ENCODE measurements around the gene POLR3B. TPM values are rescaled to one million over a fixed set of nuclear protein-coding genes. Genes with fewer than 3 reads are reported as not detected.

Gene POLR3B
- polyA plus RNA-seq, 3 donors: 1.7 to 2.6 (median 2.0) TPM

- no peaks in the 10 kb centered on the region for H3K4me1 Mint-ChIP-seq
- Histone ChIP-seq H3K27ac (ENCODE audit: low read depth in 1 of 2, low read length in 2 of 2) (no peak overlapping the region), H3K36me3 (replicated peaks in 1 of 2; ENCODE audit: control insufficient read depth in 1 of 2, insufficient read depth in 2 of 2, low read length in 2 of 2) (peaks cover 73 to 93% of the 10 kb centered on the region in 2 donors), H3K27me3 (ENCODE audit: control insufficient read depth in 2 of 2, insufficient read depth in 2 of 2, low read length in 2 of 2) (no peaks in the 10 kb centered on the region), H3K9me3 (replicated peaks in 1 of 2; ENCODE audit: control insufficient read depth in 1 of 2, insufficient read depth in 1 of 2, low read length in 2 of 2) (no peaks in the 10 kb centered on the region), H2AFZ (ENCODE audit: insufficient read depth, low read depth, low read length, poor library complexity, severe bottlenecking) (no peak overlapping the region), H3K9ac (ENCODE audit: insufficient read depth, low read length, poor library complexity, severe bottlenecking) (no peak overlapping the region), H3K4me3 (replicated peaks in 1 of 3; ENCODE audit: low read depth in 2 of 3, low read length in 3 of 3) (no peak overlapping the region), H3K4me1 (ENCODE audit: control insufficient read depth in 1 of 2, insufficient read depth in 2 of 2, low read length in 2 of 2) (no peaks in the 10 kb centered on the region), H3K4me2 (replicated peaks; ENCODE audit: extremely low read depth, low read length, poor library complexity, severe bottlenecking) (no peak overlapping the region), H3K79me2 (ENCODE audit: insufficient read depth, low read length) (no peaks in the 10 kb centered on the region), H4K20me1 (ENCODE audit: insufficient read depth, low read length) (no peaks in the 10 kb centered on the region)
- TF ChIP-seq CTCF (IDR thresholded peaks at IDR 0.05): no peak
- no CpG with 5 or more reads among the region's 3 CpGs for WGBS (ENCODE audit: insufficient coverage)
- H3K4me3 Mint-ChIP-seq: no peak overlapping the region
- H3K27ac Mint-ChIP-seq: peak overlapping the region in 1 of 7 donors; percentile 0
- H3K36me3 Mint-ChIP-seq: peaks cover 75 to 80% of the 10 kb centered on the region in 2 donors
- intact Hi-C loops (cut with micrococcal nuclease): no loop called here
- no peaks in the 10 kb centered on the region for H3K9me3 Mint-ChIP-seq
- DNase-seq: no peak
- H3K27me3 Mint-ChIP-seq (ENCODE audit: low read depth in 3 of 3): no peaks in the 10 kb centered on the region
Observed at GRCh38 chr12:106431839-106432411, 74.4 kb downstream of the POLR3B start.

GRCh38 chr12:106433055-106433454 lies 75.5 kb downstream of the POLR3B start:
- no peaks in the 10 kb centered on the region for H4K20me1 ChIP-seq (ENCODE audit: insufficient read depth, low read length)
- H3K4me3 Mint-ChIP-seq: no peak overlapping the region
- no peaks in the 10 kb centered on the region for H3K79me2 ChIP-seq (ENCODE audit: insufficient read depth, low read length)
- H3K4me3 ChIP-seq (replicated peaks in 1 of 3; ENCODE audit: low read depth in 2 of 3, low read length in 3 of 3): no peak overlapping the region
- no peaks in the 10 kb centered on the region for H3K9me3 ChIP-seq (replicated peaks in 1 of 2; ENCODE audit: control insufficient read depth in 1 of 2, insufficient read depth in 1 of 2, low read length in 2 of 2)
- intact Hi-C loops (cut with micrococcal nuclease): no loop called here
- H3K9ac ChIP-seq (ENCODE audit: insufficient read depth, low read length, poor library complexity, severe bottlenecking): no peak overlapping the region
- peaks cover 80 to 82% of the 10 kb centered on the region in 2 donors for H3K36me3 Mint-ChIP-seq
- H2AFZ ChIP-seq (ENCODE audit: insufficient read depth, low read depth, low read length, poor library complexity, severe bottlenecking): no peak overlapping the region
- no peak overlapping the region for H3K4me2 ChIP-seq (replicated peaks; ENCODE audit: extremely low read depth, low read length, poor library complexity, severe bottlenecking)
- H3K27me3 ChIP-seq (ENCODE audit: control insufficient read depth in 2 of 2, insufficient read depth in 2 of 2, low read length in 2 of 2): no peaks in the 10 kb centered on the region
- H3K36me3 ChIP-seq (replicated peaks in 1 of 2; ENCODE audit: control insufficient read depth in 1 of 2, insufficient read depth in 2 of 2, low read length in 2 of 2): peaks cover 77 to 93% of the 10 kb centered on the region in 2 donors
- no peak overlapping the region for H3K27ac ChIP-seq (ENCODE audit: low read depth in 1 of 2, low read length in 2 of 2)
- H3K27me3 Mint-ChIP-seq (ENCODE audit: low read depth in 3 of 3): no peaks in the 10 kb centered on the region
- H3K4me1 ChIP-seq (ENCODE audit: control insufficient read depth in 1 of 2, insufficient read depth in 2 of 2, low read length in 2 of 2): no peaks in the 10 kb centered on the region
- peaks cover 0 to 3% (median 0%) of the 10 kb centered on the region in 7 donors for H3K9me3 Mint-ChIP-seq
- no peak for TF ChIP-seq CTCF (IDR thresholded peaks at IDR 0.05)
- H3K27ac Mint-ChIP-seq: no peak overlapping the region
- 100% methylated on average over 1 of the region's 2 CpGs for WGBS (ENCODE audit: insufficient coverage)
- H3K4me1 Mint-ChIP-seq: no peaks in the 10 kb centered on the region
- no peak for DNase-seq

Measured in CD14-positive monocyte (primary cell).